Ishikawa (cell line): Measurements from ENCODE around the gene PDZRN3.

Experiments
- CEBPB ChIP-seq: IDR thresholded peaks from 2 replicates; pipeline ENCODE4 v1.6.1; 2012
- CREB1 ChIP-seq: IDR thresholded peaks from 2 replicates; pipeline ENCODE4 v1.6.1; 2012; ENCODE audit warnings: low read depth
- EGR1 ChIP-seq: IDR thresholded peaks from 2 replicates; pipeline ENCODE4 v1.6.1; 2012
- EP300 ChIP-seq: IDR thresholded peaks from 2 replicates; pipeline ENCODE4 v1.6.1; 2012; ENCODE audit warnings: borderline replicate concordance
- FOXM1 ChIP-seq: IDR thresholded peaks from 2 replicates; pipeline ENCODE4 v1.6.1; 2012; ENCODE audit warnings: low read depth, borderline replicate concordance
- NFIC ChIP-seq: IDR thresholded peaks from 2 replicates; pipeline ENCODE4 v1.6.1; 2012
- RAD21 ChIP-seq: IDR thresholded peaks from 2 replicates; pipeline ENCODE4 v1.6.1; 2012; ENCODE audit warnings: low read depth
- TAF1 ChIP-seq: IDR thresholded peaks from 2 replicates; pipeline ENCODE4 v1.6.1; 2012; ENCODE audit warnings: low read depth, mild to moderate bottlenecking
- TCF12 ChIP-seq: IDR thresholded peaks from 2 replicates; pipeline ENCODE4 v1.6.1; 2012; ENCODE audit warnings: low read depth
- TEAD4 ChIP-seq: IDR thresholded peaks from 2 replicates; pipeline ENCODE4 v1.6.1; 2012
- YY1 ChIP-seq: IDR thresholded peaks from 2 replicates; pipeline ENCODE4 v1.6.1; 2012; ENCODE audit warnings: low read depth
- TF ChIP-seq, protein P1 (sequence below): IDR thresholded peaks from 2 replicates; pipeline ENCODE4 v1.6.1; 2012; ENCODE audit warnings: low read depth, mild to moderate bottlenecking
- TF ChIP-seq, protein P2 (sequence below): IDR thresholded peaks from 2 replicates; pipeline ENCODE4 v1.6.1; 2012
- TF ChIP-seq, protein P3 (sequence below): IDR thresholded peaks from 2 replicates; pipeline ENCODE4 v1.6.1; 2012

DNA sequence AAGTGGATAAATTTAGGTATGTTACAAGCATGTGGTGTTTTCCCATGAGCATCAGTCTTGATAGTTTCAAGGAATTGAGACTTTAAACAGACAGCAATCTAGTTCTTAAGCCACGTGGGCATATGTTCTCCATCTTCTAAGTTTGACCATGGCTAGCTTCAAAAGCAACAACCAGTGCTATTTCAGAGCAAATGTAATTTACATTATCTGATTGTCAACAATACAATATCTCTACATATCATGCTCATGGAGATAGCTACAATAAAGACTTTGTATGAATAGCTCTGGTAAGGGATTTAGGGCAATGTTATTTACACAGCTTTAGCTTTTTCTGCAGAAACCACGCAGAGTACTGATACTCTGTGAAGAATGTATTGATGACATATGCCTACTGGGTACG is 38.8 kb upstream of the PDZRN3 start:
- TF ChIP-seq CEBPB (no peak), EP300 (no peak), TCF12 (no peak), TEAD4 (no peak), EGR1 (no peak), CREB1 (no peak), RAD21 (no peak), FOXM1 (no peak), TAF1 (no peak), NFIC (no peak), YY1 (no peak)
- TF ChIP-seq, protein P1, sequence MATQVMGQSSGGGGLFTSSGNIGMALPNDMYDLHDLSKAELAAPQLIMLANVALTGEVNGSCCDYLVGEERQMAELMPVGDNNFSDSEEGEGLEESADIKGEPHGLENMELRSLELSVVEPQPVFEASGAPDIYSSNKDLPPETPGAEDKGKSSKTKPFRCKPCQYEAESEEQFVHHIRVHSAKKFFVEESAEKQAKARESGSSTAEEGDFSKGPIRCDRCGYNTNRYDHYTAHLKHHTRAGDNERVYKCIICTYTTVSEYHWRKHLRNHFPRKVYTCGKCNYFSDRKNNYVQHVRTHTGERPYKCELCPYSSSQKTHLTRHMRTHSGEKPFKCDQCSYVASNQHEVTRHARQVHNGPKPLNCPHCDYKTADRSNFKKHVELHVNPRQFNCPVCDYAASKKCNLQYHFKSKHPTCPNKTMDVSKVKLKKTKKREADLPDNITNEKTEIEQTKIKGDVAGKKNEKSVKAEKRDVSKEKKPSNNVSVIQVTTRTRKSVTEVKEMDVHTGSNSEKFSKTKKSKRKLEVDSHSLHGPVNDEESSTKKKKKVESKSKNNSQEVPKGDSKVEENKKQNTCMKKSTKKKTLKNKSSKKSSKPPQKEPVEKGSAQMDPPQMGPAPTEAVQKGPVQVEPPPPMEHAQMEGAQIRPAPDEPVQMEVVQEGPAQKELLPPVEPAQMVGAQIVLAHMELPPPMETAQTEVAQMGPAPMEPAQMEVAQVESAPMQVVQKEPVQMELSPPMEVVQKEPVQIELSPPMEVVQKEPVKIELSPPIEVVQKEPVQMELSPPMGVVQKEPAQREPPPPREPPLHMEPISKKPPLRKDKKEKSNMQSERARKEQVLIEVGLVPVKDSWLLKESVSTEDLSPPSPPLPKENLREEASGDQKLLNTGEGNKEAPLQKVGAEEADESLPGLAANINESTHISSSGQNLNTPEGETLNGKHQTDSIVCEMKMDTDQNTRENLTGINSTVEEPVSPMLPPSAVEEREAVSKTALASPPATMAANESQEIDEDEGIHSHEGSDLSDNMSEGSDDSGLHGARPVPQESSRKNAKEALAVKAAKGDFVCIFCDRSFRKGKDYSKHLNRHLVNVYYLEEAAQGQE = no peak
- TF ChIP-seq, protein P2, sequence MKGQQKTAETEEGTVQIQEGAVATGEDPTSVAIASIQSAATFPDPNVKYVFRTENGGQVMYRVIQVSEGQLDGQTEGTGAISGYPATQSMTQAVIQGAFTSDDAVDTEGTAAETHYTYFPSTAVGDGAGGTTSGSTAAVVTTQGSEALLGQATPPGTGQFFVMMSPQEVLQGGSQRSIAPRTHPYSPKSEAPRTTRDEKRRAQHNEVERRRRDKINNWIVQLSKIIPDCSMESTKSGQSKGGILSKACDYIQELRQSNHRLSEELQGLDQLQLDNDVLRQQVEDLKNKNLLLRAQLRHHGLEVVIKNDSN = no peak
- TF ChIP-seq, protein P3, sequence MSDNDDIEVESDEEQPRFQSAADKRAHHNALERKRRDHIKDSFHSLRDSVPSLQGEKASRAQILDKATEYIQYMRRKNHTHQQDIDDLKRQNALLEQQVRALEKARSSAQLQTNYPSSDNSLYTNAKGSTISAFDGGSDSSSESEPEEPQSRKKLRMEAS = no peak
